HG03159 (cell line): ENCODE results near the gene AGAP1.
"Not testable (repeated sequence)": the region's sequence is repeated elsewhere in the genome, so short reads cannot be mapped to it uniquely, and the experiment has no call there.

Source experiments
- ATAC-seq: cut with Tn5 transposase; IDR thresholded peaks from one replicate; pipeline ENCODE4 v1.9.1; 2021; ENCODE audit warnings: mild to moderate bottlenecking, moderate library complexity; ENCODE audit not compliant: unreplicated experiment

The AGAP1 gene

GRCh38 chr2:235584638-235585007 is 90.8 kb downstream of the AGAP1 start:
- ATAC-seq: no peak

DNA sequence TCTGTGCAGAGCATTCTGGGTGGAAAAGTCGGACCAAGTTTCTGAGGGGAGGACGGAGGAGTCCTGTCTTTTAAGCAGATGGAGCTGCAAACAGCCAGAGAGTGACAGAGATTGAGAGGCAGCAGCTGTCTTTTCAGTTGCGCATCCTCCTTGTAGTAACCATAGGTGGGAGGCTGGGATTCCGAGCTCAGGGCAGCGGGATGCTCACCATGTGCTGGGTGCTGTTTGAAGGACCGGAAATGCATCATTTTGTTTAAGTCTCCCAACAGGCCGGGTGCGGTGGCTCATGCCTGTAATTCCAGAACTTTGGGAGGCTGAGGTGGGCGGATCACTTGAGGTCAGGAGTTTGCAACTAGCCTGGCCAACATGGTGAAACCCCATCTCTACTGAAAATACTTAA is 93.4 kb downstream of the AGAP1 start:
- no peak for ATAC-seq

DNA sequence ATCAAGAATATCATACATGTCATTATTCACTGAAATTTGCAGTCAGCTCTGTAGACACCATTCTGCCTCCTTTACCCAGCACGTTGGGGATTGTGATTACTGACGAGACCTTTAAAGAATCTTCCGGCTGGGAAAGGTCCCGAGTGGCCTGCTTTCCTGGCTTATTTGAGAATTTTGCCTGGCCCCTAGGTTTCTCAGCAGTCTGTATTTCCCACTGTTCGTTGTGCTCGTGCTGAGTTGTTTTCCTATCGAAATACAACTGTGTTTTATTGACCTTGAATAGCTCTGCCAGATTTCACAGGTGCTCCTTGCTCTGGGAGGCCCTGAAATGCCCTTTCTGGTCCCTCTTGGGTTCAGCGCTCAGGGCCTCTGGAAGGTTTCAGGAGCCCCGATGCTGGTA is 94.9 kb downstream of the AGAP1 start:
- no peak for ATAC-seq

DNA sequence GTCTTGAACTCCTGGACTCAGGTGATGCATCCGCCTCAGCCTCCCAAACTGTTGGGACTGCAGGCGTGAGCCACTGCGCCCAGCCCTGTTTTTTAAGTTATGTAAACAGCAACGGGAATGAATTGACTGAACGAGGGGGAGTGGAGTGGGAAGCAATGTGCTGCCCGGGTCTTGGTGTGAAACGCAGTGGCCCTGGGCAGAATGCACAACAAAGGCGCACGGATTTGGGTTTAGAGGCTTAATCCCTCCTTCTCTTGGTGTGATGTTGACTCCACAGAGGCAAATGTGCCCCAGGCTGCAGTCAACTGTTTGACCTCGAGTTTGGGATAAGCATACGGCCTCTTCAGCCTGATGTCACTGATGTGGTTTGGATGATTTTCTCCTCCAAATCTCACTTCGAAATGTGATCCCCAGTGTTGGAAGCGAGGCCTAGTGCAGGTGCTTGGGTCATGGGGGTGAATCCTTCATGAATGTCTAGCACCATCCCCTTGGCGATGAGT is 97.4 kb downstream of the AGAP1 start:
- ATAC-seq: no peak

GRCh38 chr2:235591921-235592320 is 98.1 kb downstream of the AGAP1 start:
- no peak for ATAC-seq

DNA sequence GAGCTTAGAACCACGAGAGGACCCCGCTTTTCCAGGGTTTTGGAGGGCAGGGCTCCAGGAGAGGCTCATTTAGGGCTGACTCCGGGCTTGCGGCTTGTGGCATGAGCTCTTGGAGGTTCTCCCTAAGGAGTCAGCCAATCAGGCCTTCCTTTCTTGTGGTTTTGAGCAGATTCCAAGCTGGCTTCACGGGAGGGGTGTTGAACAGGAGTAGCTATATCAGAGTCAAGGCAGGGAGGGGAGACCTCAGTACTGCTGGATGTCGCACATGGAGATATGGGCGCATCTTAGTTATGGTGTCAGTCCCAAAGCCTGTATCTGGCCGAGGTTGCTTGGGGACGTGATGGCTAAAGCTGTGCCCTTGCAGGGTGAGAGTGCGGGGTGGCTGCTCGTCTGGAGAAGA is 98.6 kb downstream of the AGAP1 start:
- ATAC-seq: no peak

DNA sequence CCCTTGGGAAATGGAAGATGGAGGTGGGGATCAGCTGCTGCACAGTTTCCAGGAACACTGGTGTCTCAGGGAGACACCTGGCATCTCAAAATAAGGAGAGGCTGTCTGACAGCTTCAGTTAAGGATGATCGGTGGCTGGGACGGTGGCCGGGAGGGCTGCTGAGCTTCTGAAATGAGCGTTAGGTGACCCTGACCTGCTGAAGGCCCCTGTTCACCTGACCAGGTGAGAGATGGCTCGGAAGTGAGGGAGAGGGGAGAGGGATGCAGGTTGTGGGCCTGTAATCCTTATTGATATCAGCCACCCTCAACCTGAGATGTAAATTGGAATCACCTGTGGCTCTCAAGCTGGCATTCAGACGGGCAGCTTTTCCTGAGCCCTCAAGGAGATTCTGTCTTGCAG is 99.0 kb downstream of the AGAP1 start:
- ATAC-seq: no peak

DNA sequence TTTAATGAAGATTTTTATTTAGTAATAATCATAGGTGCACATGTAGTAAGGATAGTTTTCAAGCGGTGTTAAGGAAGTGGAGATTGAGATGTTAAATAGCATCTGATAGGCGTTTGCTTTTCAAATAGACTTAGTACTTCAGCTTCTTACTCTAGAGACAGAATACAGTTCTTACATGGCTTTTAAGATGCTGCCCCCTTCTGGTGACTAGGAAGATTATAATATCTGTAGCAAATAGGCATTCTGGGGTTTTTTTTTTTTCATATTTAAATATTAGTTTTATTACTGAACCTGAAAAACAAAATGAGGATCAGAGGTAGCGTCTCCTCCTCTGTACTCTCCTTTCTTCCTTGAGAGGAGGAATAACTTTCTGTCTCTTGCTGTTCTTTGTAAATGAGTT is 100.2 kb downstream of the AGAP1 start:
- peak; percentile 75 for ATAC-seq

DNA sequence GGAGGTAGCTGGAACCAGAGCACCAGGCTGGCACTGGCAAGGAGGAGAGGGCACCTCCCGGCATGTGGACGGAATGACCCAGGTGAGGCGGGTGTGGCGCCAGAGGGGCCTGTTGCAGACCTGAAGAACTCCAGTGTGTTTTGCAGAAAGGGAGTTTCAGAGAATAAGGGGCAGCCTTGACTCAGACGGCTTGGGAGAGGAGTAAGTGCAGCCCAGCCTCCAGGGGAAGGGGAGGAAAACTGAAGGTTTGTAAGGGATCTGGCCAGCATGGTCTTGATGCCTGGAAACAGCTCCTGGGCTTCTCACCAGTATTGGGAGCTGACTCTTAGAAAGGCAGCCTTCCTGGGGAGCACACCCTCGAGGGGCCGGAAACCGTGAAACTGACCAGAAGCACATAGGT is 101.1 kb downstream of the AGAP1 start:
- no peak for ATAC-seq

DNA sequence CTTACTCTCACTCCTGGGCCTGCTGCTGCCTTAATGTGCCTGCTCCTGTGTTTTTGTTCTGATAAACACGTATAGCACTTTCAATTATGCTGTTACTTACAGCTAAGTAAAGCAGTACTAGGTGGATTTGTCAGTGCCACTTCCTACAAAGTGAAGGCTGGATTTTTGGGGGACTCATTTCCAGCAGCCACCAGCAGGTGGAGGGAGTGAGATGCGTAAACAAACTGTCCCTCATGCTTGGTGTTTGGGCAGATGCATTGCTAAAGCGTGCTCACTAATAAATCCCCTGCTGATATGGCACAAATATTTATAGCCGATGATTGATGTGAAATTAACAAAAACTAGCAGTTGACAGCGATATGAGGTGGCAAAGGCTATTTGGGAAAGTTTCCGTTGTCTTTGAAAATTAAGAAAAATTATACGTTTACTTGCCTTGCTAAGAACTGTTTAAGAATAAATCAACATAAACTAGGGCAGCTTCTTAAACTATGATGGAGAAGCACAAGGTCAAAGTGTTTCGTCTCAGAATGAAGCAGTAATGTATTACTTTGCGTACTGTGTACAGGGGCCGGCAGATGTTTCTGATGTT is 101.7 kb downstream of the AGAP1 start:
- peak; percentile 55 for ATAC-seq

DNA sequence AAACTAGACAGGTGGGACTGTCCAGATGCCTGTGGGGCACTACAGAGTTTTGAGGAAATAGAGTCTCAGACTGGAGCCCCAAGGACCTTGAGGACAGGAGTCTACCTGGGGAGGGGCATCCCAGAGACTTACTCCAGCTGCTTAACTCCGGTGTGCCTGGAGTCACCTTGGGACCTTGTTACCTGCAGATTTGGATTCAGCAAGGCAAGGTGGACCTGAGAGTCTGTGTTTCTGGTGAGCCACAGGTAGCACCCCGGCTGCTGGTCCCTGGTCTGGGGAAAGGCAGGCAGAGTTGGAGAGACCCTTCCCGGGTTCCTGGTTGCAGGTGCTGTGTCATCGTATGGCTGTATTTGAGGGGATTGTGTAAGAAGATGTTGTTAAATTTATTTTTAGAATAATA is 102.4 kb downstream of the AGAP1 start:
- no peak for ATAC-seq

DNA sequence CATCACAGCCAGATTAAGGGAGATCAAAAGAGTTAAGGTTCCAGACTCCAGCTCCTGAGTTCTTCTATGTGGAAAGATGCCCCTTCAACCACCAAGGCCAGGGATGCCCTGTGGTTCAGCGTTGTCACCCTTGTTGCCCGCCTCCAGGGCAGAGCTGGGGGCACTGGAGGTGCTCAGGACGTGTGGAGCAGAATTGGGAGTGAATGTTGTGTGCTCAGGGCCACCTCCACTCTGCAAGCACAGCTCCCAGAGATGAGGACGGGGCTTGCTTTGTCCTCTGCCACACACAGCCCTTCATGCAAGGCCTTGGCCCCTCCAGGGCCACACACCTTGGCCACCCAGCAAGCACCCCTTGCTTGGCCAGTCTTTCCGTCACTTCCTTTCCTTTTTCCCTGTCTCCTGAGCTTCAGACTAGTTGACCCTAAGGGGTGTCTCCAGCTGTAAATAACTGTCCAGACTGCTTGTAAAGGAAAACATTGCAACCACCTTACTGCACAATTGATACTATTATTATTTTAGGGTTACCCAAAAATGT is 103.3 kb downstream of the AGAP1 start:
- no peak for ATAC-seq

GRCh38 chr2:235598026-235598425 is 104.2 kb downstream of the AGAP1 start:
- ATAC-seq: no peak

DNA sequence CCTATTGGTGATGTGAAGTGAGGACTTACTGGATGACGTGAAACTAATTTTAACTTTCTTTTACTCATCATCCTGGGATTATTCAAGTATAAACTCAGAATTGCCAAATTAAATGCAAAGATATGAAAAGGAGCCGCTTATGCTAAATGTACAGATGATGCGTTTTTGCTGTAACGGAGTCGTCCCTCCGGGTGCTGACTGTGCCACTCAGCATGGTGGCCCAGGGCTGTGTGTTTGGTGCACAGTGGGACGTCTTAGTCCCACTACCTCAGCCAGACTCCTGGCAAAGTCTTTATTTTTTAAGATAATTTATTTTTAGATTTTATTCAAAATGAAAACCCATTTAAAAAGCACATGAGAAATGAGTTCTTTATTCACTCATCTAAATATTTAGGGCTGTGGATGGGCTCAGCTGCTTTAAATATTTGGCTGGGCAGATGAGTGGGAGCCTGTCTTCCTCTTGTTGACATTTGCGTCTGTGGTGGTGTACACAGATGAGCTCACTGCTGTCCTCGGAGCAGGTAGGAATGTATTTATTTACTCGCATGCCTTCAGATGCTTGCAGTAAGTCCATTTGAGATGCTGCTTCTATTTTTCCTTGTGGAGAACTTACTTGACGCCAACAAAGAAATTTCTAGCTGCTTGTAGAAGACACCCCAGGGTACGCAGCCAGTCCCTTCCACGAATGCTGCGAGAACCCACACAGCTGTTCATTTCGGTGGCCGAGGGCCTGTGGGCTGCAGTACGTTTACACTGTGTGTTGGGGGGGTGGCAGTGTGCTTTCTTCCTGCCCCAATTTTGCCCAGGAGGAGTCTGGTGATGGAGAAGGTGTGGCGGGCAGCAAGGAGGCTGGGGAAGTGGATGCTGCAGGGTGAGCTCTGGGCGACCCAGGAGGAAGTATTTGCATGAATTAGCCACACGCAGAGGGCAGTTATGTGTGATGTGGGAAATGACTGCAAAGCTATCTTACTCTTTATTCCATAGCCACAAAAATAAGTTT is 105.0 kb downstream of the AGAP1 start:
- no peak for ATAC-seq

DNA sequence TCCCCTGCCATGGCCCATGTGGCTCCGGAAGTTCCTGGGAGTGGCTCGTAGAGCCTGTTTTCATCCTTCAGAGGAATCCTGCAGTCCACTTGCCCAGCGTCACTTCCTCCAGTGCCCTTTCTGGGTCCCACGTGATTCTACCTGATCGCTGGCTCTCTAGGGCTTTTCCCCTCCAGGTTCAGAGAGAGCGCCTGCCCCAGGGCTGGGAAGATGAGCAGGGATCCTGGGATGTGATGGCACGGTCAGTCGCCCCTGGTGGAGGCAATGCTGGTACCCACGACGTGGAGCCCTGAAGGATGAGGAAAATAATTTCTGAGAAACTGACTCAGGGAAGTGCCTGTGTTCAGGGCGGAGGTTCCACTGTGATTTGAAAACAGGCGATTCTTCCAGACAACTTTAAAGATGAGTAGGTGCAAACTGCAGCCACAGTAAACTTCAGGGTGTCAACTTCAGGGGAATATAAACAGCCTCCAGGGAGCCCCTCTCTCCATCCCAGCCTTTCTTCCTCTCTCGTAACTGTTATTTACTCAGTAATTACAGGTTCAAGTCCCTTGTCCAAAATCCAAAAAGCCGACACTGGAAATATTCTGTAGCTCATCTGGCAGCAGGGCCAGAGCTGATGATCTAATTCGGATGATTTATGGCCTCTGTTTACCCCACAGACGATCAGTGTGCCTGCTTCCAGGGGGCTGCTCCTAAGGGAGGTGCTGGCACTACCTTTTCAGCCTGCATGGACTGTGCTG is 105.9 kb downstream of the AGAP1 start:
- ATAC-seq: no peak

GRCh38 chr2:235600406-235600805 is 106.6 kb downstream of the AGAP1 start:
- no peak for ATAC-seq

GRCh38 chr2:235600926-235601325 is 107.1 kb downstream of the AGAP1 start:
- ATAC-seq: no peak

- ATAC-seq: no peak
Observed at GRCh38 chr2:235601960-235602704, 108.3 kb downstream of the AGAP1 start.

DNA sequence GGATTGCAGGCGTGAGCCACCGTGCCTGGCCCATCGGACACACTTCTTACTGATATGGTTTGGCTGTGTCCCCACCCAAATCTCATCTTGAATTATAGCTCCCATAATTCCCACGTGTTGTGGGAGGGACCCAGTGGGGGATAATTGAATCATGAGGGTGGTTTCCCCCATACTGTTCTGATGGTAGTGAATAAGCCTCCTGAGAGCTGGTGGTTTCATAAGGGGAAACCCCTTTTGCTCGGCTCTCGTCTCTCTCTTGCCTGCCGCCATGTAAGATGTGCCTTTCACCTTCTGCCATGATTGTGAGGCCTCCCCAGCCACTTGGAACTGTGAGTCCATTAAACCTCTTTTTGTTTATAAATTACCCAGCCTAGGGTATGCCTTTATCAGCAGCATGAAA is 109.1 kb downstream of the AGAP1 start:
- ATAC-seq: not testable (repeated sequence)

- ATAC-seq: no peak
Observed at GRCh38 chr2:235603659-235604058, 109.8 kb downstream of the AGAP1 start.
